HG03439 (cell line): ENCODE results near the gene VWA3A.

Experiments
- ATAC-seq: cut with Tn5 transposase; IDR thresholded peaks from one replicate; pipeline ENCODE4 v1.9.1; 2021; ENCODE audit warnings: mild to moderate bottlenecking, moderate library complexity; ENCODE audit not compliant: unreplicated experiment

Gene VWA3A

DNA sequence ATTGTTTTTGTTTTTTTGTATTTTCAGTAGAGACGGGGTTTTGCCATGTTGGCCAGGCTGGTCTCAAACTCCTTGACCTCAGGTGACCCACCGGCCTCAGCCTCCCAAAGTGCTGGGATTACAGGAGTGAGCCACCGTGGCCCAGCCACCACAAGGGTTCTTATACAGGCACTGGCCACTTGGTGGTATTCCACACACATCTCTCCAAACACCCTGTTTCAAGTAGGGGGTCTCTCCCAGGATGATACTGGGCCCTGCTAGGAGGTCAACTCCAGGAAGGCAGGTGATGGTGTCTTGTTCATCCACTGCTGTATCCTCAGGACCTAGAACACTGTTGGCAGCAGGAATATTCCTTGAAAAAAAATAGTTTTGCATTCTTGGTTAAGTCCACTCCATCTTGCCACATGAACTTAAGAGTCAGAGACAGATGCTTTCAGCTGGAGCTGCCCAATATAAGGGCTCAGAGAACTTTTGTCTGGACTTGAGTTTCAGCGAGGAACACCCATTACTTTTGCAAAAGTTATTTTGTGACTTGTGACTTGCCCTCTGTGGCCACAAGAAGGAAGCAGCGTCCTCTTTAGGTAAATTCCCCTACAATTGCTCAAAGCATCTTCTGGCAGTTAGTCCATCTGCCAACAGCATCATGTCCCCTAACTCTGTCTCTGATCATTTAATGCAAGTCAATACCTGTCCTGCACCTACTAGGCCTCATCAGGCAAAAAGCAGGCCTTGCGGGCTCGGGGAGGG is 106.4 kb downstream of the VWA3A start:
- ATAC-seq: no peak

DNA sequence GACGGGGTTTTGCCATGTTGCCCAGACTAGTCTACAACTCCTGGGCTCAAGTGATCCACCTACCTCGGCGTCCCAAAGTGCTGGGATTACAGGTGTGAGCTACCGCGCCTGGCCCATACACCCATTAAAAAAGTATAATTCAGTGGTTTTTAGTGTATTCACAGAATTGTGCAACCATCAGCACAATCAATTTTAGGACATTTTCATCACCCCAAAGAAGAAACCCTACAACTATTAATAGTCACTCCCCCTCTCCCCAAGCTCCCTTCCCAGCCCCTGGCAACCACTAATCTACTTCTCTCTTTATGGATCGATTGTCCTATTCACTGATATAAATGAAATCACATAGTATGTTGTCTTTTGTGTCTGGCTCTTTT is 109.9 kb downstream of the VWA3A start:
- no peak for ATAC-seq

DNA sequence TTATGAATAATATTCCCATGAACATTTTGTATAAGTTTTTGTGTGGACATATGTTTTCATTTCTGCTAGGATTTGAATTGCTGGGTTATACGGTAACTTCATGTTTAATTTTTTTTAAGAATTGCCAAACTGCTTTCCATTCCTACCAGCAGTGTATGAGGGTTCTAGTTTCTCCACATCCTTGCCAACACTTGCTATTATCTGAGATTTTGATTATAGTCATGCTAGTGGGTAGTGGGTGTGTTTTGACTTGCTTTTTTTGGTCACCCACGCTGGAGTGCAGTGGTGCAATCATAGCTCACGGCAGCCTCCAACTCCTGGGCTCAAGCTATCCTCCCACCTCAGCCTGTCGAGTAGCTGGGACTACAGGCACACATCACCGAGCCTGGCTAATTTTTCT is 110.8 kb downstream of the VWA3A start:
- ATAC-seq: no peak

DNA sequence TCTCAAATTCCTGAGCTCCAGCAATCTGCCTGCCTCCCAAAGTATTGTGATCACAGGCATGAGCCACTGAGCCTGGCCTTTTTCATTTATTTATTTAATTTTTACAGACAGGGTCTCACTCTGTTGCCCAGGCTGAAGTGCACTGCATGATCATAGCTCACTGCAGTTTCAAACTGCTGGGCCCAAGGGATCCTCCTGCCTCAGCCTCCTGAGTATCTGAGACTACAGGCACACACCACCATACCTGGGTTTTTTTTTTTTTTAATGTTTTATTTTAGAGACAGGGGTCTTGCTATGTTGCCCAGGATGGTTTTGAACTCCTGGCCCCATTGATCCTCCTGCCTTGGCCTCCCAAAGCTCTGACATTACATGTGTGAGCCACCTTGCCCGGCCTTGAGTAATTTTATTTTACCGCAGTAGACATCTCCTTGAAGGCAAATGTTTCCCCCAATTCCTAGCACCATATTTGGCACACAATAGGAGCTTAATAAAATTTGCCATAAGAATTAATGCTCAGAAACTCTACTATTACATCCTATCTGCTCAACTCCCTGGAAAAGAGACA is 111.8 kb downstream of the VWA3A start:
- no peak for ATAC-seq

DNA sequence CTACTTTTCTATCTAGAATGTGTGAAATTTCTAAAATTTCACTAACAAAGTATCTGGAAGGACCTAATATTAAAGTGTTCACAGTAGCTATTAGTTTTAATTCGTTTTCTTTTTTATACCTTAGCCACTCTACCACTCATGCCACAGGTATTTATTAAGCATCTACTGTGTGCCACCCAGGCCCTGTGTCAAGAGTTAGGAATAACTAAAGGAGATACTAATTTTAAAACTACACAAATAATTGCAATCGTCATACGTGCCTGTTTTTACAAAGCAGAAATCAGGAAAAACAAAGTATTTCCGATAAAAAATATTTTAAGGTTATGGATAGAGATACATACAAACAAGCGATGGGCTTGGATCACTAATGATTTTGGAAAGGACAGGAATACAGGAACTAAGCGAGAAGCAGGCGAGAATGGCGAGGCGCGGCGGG is 113.3 kb downstream of the VWA3A start:
- ATAC-seq: no peak

DNA sequence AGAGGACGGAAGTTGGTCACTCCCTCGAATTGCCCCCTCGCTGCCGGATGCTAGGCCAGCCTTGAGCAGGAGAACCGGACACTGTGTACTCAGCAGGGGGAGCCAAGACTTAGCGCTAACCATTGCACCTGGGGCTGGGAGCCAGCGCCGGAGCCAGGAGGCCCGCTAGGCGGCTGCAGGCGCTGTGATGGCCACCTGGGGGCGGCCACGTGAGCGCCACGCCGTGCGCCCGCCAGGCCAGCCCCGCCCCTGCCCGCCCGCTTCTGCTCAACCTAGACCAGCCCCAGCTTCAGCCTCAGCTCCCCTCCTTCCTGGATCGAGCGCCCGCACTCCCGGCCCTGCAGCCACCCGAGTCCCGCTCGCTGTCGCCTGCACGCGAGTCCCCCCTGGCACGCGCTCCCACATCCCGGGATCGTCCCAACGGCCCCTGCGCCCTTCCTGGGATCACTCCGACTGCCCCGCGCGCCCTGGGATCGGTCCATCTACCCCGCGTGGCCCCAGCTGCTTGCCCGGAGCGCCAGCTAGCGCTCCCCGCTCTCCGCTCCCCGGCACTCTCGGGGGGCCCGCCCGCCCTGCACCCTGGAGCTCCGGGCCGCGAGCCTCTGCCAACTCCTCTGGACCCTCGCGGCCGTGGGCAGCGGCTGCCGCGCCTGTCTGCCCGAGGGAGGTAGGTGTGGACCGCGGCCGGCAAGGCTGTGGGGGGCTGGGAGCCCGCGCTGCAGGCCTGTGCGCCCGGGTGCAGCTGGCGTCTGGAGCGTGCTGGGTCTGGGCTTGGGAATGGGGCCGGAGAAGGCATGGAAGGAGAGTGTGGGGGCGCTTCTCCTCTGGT is 113.9 kb downstream of the VWA3A start, which contains the start of gene EEF2K:
Gene EEF2K, plus strand, starts transcription at position 266 of the 829 bp plus-strand sequence. CDS start 19,452 bp downstream, outside the sequence.
- ATAC-seq: peak; percentile 83
